HUES64 (cell line): Measurements from ENCODE around the gene ATXN1.

Experiments used
- H3K27ac ChIP-seq: 2 replicates; pipeline ENCODE4 v1.7.0; 2013; ENCODE audit warnings: low read depth, low read length, inconsistent platforms
- H3K27me3 ChIP-seq: 2 replicates; pipeline ENCODE4 v1.6.1; 2013; ENCODE audit warnings: mild to moderate bottlenecking, low read length; ENCODE audit not compliant: insufficient read depth
- H3K36me3 ChIP-seq: 2 replicates; pipeline ENCODE4 v1.6.1; 2013; ENCODE audit warnings: mild to moderate bottlenecking, low read length; ENCODE audit not compliant: insufficient read depth
- H3K4me1 ChIP-seq: 2 replicates; pipeline ENCODE4 v1.6.1; 2013; ENCODE audit warnings: mild to moderate bottlenecking, low read length, moderate library complexity; ENCODE audit not compliant: insufficient read depth
- H3K4me3 ChIP-seq: 2 replicates; pipeline ENCODE4 v1.5.1; 2013; ENCODE audit warnings: mild to moderate bottlenecking, low read length, moderate library complexity
- H3K9ac ChIP-seq: 2 replicates; pipeline ENCODE4 v1.6.1; 2013; ENCODE audit warnings: mild to moderate bottlenecking, low read depth, low read length
- H3K9me3 ChIP-seq: 2 replicates; pipeline ENCODE4 v1.6.1; 2013; ENCODE audit warnings: low read depth, low read length; ENCODE audit not compliant: insufficient read depth
- WGBS: fragments of 150-250, 120-280 bp; methylation state at CpG from one replicate; pipeline ENCODE4 v1.1.7; 2013; ENCODE audit warnings: missing lambda C conversion rate; 5-methylcytosine and 5-hydroxymethylcytosine counted together

ATXN1 gene

DNA sequence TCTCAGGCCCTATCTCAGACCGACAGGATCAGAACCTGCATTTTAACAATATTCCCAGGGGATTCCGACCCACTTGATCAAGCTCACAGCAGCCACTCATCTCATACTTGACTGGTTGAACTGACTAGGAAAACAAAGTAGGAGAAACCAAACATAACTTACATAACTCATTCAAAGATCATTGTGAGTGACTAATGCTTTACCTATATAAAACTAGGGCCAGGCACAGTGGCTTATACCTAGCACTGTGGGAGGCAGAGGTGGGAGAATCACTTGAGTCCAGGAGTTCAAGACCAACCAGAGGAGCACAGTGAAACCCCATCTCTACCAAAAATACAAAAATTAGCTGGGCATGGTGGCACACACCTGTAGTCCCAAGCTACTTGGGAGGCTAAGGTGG lies 251.0 kb downstream of the ATXN1 start:
- Histone ChIP-seq H3K9ac (no peak overlapping the region), H3K4me3 (no peak overlapping the region), H3K36me3 (no peaks in the 10 kb centered on the region), H3K4me1 (peaks cover 22% of the 10 kb centered on the region), H3K9me3 (no peaks in the 10 kb centered on the region), H3K27ac (no peak overlapping the region), H3K27me3 (no peaks in the 10 kb centered on the region)
- 97% methylated on average over 2 of the region's 2 CpGs for WGBS

GRCh38 chr6:16508959-16509358 lies 252.3 kb downstream of the ATXN1 start:
- peaks cover 23% of the 10 kb centered on the region for H3K4me1 ChIP-seq
- no peaks in the 10 kb centered on the region for H3K9me3 ChIP-seq
- no peak overlapping the region for H3K9ac ChIP-seq
- 95% methylated on average over 1 of the region's 1 CpG for WGBS
- H3K4me3 ChIP-seq: no peak overlapping the region
- H3K27ac ChIP-seq: no peak overlapping the region
- H3K36me3 ChIP-seq: no peaks in the 10 kb centered on the region
- H3K27me3 ChIP-seq: no peaks in the 10 kb centered on the region

GRCh38 chr6:16505711-16506357 lies 255.4 kb downstream of the ATXN1 start:
- no peaks in the 10 kb centered on the region for H3K27me3 ChIP-seq
- no peak overlapping the region for H3K9ac ChIP-seq
- no peaks in the 10 kb centered on the region for H3K36me3 ChIP-seq
- H3K27ac ChIP-seq: no peak overlapping the region
- no peak overlapping the region for H3K4me3 ChIP-seq
- H3K9me3 ChIP-seq: no peaks in the 10 kb centered on the region
- 94% methylated on average over 9 of the region's 9 CpGs for WGBS
- H3K4me1 ChIP-seq: peaks cover 4% of the 10 kb centered on the region; the same call in 1 of the 2 replicates

- no peaks in the 10 kb centered on the region for H3K27me3 ChIP-seq
- H3K9me3 ChIP-seq: no peaks in the 10 kb centered on the region
- H3K4me1 ChIP-seq: peaks cover 4% of the 10 kb centered on the region; the same call in 1 of the 2 replicates
- H3K4me3 ChIP-seq: no peak overlapping the region
- H3K36me3 ChIP-seq: no peaks in the 10 kb centered on the region
- no peak overlapping the region for H3K27ac ChIP-seq
- no peak overlapping the region for H3K9ac ChIP-seq
- 93% methylated on average over 5 of the region's 5 CpGs for WGBS
These were observed 256.7 kb downstream of the ATXN1 start for GRCh38 chr6:16504609-16505008.

DNA sequence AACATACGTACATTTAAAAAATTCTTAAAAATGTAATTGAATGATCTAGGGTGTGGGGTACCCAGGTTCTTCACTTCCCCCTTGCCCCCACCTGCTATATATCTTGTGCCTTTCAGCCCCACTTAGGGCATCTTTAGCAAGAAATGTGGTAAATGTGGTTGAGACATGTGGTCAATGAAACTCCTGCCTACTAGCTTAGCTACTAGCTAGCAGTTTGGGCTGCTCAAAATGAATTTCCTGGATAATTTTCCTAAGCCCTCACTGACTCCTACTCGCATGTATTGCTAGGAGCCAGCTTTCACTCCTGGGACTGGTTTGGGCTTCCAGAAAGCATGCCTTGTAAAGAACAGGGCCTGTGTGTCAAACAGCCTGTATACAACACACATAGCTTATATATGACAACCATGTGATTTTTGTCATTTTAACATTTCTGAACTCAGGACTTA lies 257.3 kb downstream of the ATXN1 start:
- Histone ChIP-seq H3K4me3 (no peak overlapping the region), H3K4me1 (peaks cover 4% of the 10 kb centered on the region; the same call in 1 of the 2 replicates)
- 92% methylated on average over 1 of the region's 2 CpGs for WGBS

DNA sequence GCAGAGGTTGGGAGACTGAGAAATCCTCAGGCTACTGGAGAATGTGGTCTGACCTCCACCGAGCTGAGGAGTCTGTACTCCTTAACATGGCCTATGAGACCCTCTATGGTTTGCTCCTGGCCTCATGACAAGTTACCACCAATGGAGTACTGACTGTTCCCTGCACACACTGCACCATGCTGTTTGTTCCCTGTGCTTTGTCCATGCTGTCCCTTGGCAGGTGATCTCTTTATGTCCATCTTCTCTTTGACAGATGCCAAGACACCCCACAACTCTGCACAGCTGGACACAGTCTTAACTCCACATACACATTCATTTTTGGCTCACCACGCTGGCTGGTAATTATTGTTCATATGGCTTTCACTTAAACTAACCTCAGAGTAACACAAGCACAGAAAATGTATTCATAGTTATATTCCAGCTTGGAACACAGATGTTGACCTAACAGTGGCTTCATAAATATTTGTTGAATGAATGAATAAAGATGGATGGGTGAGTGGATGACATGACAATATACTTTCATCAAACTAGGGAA lies 258.0 kb downstream of the ATXN1 start:
- H3K4me3 ChIP-seq: no peak overlapping the region
- WGBS: 93% methylated on average over 2 of the region's 2 CpGs

More for the DNA sequence above, 257.3 kb downstream of the ATXN1 start:
- H3K27me3 ChIP-seq: no peaks in the 10 kb centered on the region
- no peaks in the 10 kb centered on the region for H3K36me3 ChIP-seq
- H3K9ac ChIP-seq: no peak overlapping the region
- no peak overlapping the region for H3K27ac ChIP-seq
- 0 out of 2 replicates have a peak, but pooled peaks cover 4% of the 10 kb centered on the region for H3K9me3 ChIP-seq

DNA sequence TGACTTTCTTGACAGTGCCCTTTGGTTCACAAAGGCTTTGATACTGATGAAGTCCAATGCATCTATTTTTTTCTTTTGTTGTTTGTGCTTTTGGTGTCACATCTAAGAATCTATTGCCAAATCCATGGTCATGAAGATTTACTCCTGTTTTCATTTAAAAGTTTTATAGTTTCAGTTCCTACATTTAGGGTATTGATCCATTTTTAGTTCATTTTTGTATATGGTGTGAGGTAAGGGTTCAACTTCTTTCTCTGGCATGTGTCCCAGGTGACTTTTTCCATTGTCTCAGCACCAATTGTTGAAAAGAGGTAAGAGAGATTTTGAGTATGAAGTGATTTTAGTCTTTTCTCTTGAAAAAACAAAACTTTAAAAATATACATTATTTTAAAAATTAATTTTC lies 262.3 kb downstream of the ATXN1 start:
- peaks cover 32% of the 10 kb centered on the region for H3K4me1 ChIP-seq

More for the DNA sequence above, 258.0 kb downstream of the ATXN1 start:
- Histone ChIP-seq H3K27me3 (no peaks in the 10 kb centered on the region), H3K9me3 (0 out of 2 replicates have a peak, but pooled peaks cover 8% of the 10 kb centered on the region), H3K4me1 (peaks cover 4% of the 10 kb centered on the region; the same call in 1 of the 2 replicates), H3K9ac (no peak overlapping the region), H3K27ac (no peak overlapping the region), H3K36me3 (no peaks in the 10 kb centered on the region)

GRCh38 chr6:16498237-16498636 lies 263.0 kb downstream of the ATXN1 start:
- WGBS: no CpG with 5 or more reads among the region's 1 CpG
- H3K9me3 ChIP-seq: 0 out of 2 replicates have a peak, but pooled peaks cover 8% of the 10 kb centered on the region
- H3K36me3 ChIP-seq: no peaks in the 10 kb centered on the region
- H3K27me3 ChIP-seq: no peaks in the 10 kb centered on the region
- no peak overlapping the region for H3K9ac ChIP-seq
- peaks cover 36% of the 10 kb centered on the region for H3K4me1 ChIP-seq
- H3K27ac ChIP-seq: no peak overlapping the region
- H3K4me3 ChIP-seq: no peak overlapping the region

More for the DNA sequence above, 262.3 kb downstream of the ATXN1 start:
- H3K36me3 ChIP-seq: no peaks in the 10 kb centered on the region
- no peak overlapping the region for H3K4me3 ChIP-seq
- H3K27me3 ChIP-seq: no peaks in the 10 kb centered on the region
- H3K9ac ChIP-seq: no peak overlapping the region
- 0 out of 2 replicates have a peak, but pooled peaks cover 8% of the 10 kb centered on the region for H3K9me3 ChIP-seq
- no peak overlapping the region for H3K27ac ChIP-seq

- Histone ChIP-seq H3K27me3 (no peaks in the 10 kb centered on the region), H3K4me1 (peaks cover 36% of the 10 kb centered on the region), H3K4me3 (no peak overlapping the region), H3K9ac (peak overlapping the region; percentile 6; the same call in 1 of the 2 replicates), H3K27ac (peak overlapping the region; percentile 76), H3K36me3 (no peaks in the 10 kb centered on the region), H3K9me3 (0 out of 2 replicates have a peak, but pooled peaks cover 8% of the 10 kb centered on the region)
- WGBS: 25% methylated on average over 11 of the region's 11 CpGs
These were observed 264.1 kb downstream of the ATXN1 start for GRCh38 chr6:16496991-16497801.

DNA sequence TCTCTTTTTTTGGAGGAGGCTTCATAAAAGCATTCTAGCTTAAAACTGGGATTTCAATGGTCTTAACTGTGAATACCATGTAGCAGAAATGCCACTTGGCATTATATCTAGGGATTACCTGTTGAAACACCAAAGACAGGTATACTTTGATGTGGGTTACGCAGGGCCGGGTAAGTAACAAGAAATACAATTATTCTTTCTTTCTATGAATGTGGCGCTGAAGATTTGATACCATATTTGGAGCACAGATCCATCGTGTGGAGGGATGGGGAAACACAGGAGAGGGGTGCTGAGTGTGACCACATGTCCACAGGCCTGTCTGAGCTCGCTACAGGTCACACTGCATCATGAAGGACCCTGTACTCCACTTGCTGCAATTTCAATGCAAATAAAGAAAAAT lies 265.1 kb downstream of the ATXN1 start:
- Histone ChIP-seq H3K36me3 (no peaks in the 10 kb centered on the region), H3K9ac (no peak overlapping the region), H3K27me3 (no peaks in the 10 kb centered on the region), H3K27ac (peak overlapping the region; percentile 76; the same call in 1 of the 2 replicates), H3K9me3 (0 out of 2 replicates have a peak, but pooled peaks cover 8% of the 10 kb centered on the region), H3K4me1 (peaks cover 36% of the 10 kb centered on the region), H3K4me3 (no peak overlapping the region)
- 78% methylated on average over 5 of the region's 5 CpGs for WGBS

GRCh38 chr6:16494793-16495192 lies 266.5 kb downstream of the ATXN1 start:
- H3K9me3 ChIP-seq: 0 out of 2 replicates have a peak, but pooled peaks cover 8% of the 10 kb centered on the region
- peaks cover 36% of the 10 kb centered on the region for H3K4me1 ChIP-seq
- peak overlapping the region; percentile 24; the same call in 1 of the 2 replicates for H3K27ac ChIP-seq

More at GRCh38 chr6:16494793-16495192, 266.5 kb downstream of the ATXN1 start:
- H3K27me3 ChIP-seq: no peaks in the 10 kb centered on the region
- no peak overlapping the region for H3K9ac ChIP-seq
- no peak overlapping the region for H3K4me3 ChIP-seq
- no peaks in the 10 kb centered on the region for H3K36me3 ChIP-seq
- WGBS: 65% methylated on average over 3 of the region's 3 CpGs
